HG02840 (cell line): ENCODE data around the gene DTX4.
"Not testable (repeated sequence)": the region's sequence is repeated elsewhere in the genome, so short reads cannot be mapped to it uniquely, and the experiment has no call there.

Experiments used
- ATAC-seq: cut with Tn5 transposase; IDR thresholded peaks from one replicate; pipeline ENCODE4 v1.9.1; 2021; ENCODE audit warnings: mild to moderate bottlenecking, moderate library complexity, moderate number of reproducible peaks; ENCODE audit not compliant: unreplicated experiment, low FRiP score

The DTX4 gene

GRCh38 chr11:59171508-59172322 lies at the start of gene DTX4:
DTX4 (plus strand) TSS chr11:59172132; CDS start chr11:59172596, 464 bp downstream.
- peak; percentile 78 for ATAC-seq

DNA sequence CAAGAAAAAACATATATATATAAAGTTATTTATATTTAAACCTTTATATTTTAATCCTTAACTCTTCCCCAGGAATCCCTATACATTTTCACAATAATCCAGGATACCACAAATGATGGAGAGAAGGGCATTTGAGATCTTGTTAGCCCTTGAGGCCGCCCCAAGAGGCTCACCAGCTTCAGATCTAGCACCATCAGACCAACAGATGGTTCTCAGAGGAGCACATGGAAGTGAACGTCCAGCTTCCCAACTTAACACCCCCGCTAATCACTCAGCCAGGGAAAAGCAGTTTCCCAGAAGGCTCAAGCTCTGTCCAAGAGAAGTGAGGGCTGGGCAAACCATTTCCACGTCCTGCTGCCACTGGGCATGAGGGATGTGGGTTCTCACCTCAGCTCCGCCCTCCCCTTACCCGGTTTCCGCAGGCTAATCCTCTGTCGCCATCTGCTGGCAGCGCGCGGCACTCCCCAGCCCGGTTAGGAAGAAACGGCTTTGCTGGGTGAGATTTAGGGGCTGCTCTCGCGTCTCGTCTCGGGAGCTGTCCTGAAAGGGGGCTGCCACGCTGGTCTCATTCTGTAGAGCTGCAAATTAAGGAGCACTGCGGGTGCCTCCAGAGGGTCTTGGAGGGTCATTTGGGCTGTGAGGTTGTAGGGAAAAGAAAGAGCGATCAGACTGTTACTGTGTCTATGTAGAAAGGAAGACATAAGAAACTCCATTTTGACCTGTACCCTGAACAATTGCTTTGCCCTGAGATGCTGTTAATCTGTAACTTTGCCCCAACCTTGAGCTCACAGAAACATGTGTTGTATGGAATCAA lies 36.1 kb upstream of the DTX4 start:
- peak; percentile 89 for ATAC-seq

- not testable (repeated sequence) for ATAC-seq
Observed at GRCh38 chr11:59136551-59136950, 35.4 kb upstream of the DTX4 start.

DNA sequence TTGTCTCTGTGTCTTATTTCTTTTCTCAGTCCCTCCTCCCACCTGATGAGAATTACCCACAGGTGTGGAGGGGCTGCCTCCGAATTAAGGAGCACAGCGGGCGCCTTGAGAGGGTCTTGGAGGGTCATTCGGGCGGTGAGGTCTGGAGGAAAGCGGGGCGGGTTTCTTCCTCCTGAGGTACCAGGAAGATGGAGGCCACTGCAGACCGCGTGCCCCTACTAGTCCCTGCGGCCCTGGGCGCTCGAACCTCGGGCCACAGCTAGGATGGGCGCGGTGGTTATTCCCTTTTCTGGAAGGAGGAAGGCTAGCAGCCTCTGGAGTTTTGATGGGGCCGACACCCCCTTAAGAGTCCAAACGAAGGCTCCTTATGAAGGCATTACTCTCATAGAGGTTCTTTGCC lies 34.7 kb upstream of the DTX4 start:
- no peak for ATAC-seq

DNA sequence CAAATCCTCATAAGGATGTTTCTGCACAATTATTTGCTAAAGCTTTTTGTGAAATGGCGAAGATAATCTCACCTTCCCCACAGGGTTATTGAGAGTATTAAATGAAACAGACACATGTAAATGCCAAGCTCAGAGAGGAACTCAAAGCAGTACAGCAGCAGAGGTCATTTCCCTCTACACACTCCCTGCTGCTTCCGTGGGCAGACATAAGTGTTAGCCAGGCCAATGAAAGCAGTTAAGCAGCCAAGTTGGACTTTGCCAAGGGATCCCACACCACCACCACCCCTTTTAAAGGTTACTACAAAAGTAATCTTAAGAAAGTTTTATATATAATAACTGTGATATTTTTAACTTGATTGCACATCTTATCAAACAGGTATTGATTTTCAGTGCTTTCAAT lies 33.3 kb upstream of the DTX4 start:
- ATAC-seq = no peak

DNA sequence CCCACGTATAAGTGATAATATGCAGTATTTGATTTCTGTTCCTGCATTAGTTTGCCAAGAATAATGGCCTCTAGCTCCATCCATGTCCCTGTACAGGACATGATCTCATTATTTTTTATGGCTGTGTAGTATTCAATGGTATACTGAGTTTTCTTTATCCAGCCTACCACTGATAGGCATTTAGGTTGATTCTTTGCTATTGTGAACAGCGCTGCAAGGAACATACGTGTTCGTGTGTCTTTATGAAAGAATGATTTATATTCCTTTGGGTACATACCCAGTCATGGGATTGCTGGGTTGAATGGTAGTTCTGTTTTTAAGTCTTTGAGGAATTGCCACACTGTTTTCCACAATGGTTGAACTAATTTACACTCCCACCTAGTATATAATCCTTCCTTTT lies 30.7 kb upstream of the DTX4 start:
- no peak for ATAC-seq

DNA sequence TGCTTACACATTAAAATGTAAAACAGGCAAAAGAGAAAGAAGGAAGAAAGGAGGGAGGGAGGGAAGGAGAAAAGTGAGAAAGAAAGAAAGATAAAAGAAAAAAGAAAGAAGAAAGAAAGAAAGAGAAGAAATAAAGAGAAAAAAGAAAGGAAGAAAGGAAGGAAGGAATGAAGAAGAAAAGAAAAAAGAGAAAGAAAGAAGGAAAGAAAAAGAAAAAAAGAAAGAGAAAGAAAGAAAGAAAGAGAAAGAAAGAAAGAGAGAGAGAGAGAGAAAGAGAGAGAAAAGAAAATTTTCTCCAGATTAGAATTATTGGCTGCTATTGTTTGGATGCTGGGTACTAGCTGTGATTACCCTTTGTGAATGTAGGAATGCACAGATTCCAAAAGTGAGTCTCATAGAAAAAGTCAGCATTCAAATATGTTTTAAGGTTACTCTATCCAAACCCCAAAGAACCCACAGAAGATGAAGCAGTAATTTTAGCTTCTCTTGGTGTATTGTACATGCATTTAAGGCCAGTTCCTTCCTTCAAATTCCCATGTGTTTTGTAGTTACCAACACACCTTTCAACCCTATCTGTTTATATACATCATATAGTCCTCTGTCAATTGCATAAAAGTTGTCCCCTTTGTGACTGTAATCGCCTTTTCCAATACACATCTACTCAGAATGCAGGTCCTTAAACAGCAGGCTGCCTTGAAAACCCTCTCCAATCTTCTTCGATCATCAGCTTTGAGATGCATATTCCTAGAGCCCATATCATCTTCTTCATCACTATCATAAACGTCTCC lies 30.1 kb upstream of the DTX4 start:
- ATAC-seq = no peak

GRCh38 chr11:59142530-59143507 lies 29.1 kb upstream of the DTX4 start, which contains the start of gene FAM111A:
FAM111A (plus strand) TSS chr11:59142856; CDS start chr11:59148873, 6,017 bp downstream.
- peak; percentile 78 for ATAC-seq

DNA sequence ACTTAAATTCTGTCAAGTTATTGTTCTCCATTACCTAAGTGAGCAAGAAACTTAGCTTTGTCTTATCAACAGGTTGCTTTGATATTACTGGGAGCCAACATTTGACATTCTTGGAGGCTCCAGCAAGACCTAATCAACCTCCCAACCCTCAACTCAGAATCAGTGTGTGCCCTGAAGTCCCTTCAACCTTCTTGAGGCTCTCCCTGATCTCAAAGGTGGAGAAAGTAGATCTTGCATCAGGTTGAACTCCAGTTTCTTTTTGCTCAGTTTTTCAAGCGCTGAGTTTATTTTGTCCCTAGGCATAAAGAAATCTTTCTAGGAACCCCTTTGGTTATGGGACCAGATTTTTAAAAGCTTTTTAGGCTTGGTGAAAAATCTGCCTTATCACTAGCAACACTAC lies 27.8 kb upstream of the DTX4 start:
- ATAC-seq = no peak

- ATAC-seq = peak; percentile 64
Observed at GRCh38 chr11:59144579-59145345, 27.2 kb upstream of the DTX4 start.

DNA sequence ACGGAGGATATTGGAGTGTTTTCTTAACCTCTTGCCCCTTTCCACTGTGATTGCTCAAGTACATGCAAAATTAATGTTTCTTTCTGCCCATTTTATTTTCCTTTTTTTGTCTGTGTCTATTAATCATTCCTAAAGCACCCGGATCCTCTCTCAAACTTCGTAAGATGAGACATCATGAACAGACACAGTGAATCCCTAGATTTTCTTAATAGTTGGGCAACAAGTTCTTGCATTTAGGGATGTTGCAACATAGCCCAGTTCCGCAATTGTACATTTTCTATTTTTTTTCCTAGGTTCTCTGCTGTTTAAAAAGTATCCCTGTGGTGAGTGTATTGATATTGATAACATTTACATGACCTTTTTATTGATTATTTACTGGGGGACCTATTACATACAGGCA lies 26.4 kb upstream of the DTX4 start:
- no peak for ATAC-seq

GRCh38 chr11:59151761-59152160 lies 20.2 kb upstream of the DTX4 start:
- ATAC-seq = no peak

- peak; percentile 78 for ATAC-seq
Observed at GRCh38 chr11:59152312-59152951, 19.5 kb upstream of the DTX4 start.

GRCh38 chr11:59154610-59155009 lies 17.3 kb upstream of the DTX4 start:
- no peak for ATAC-seq

- no peak for ATAC-seq
Observed at GRCh38 chr11:59157433-59157832, 14.5 kb upstream of the DTX4 start.

GRCh38 chr11:59158206-59159068 lies 13.5 kb upstream of the DTX4 start:
- peak; percentile 90 for ATAC-seq

DNA sequence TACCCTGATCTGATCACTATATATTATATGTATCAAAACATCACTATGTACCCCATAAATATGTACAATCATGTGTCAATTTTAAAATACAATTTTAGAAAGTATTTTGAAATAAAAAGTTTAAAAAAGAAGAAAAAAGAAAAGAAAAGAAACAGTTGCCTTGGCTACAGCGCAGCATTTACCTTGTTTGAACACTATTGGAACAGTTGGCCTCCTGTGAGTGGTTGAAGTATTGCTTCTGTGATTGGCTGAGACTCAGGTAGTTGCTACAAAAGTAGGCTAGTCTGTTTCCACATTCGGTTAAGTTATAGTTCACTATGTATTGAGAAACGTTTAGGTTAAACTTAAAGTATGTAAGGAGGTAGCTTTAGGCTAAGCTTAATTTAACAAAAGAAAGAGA lies 7.9 kb upstream of the DTX4 start:
- no peak for ATAC-seq
